GM15510 (cell line): ENCODE measurements around the gene TMEM72.

Experiments used
- POLR2A ChIP-seq: IDR thresholded peaks from 3 replicates; pipeline ENCODE4 v1.6.1; 2011; ENCODE audit warnings: borderline replicate concordance; ENCODE audit not compliant: insufficient read length; ENCODE audit errors: extremely low read depth

The TMEM72 gene

DNA sequence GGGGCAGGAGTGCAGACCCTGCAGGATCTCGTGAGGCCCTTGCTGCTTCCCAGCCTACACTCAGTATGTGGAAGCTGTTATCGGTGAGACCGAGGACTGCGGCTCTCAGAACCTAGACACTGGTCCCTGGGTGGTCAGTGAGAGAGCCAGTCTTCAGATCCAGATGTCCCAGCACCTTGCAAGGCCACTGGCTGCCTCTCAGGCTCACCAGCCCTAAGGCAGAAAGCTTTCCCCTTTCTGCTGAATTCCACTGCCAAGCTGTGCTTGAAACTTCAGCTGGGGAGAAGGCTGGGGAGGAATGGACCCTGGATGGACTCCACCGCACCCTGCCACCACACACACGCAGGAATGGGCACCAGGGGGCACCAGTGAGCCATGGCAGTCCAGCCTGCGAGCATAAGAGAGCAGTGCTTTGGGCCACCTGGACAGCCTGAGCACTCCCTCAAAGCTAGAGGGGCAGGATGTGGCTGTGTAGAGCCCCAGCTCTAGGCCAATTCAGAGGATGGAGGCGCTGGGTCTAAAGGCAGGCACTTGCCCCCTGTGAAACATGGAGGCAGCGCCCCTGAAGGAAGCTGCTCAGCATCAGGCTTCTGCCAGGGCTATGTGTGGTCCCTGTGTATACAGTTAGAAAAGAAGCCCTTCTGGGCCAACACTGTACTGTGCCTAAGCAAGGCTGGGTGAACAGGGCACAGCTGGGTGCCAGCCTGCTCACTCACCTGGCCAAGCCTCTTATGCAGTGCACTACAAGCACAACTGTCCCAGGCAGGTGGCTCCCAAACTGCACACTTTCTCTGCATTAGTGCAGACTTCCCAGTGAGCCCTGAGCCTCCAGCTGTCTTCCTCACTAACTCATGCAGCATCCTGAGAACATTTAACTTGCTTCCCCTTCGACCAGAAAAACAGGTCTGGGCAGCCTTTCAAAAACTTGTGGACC, 21.6 kb downstream of the TMEM72 start:
- TF ChIP-seq POLR2A = no peak

DNA sequence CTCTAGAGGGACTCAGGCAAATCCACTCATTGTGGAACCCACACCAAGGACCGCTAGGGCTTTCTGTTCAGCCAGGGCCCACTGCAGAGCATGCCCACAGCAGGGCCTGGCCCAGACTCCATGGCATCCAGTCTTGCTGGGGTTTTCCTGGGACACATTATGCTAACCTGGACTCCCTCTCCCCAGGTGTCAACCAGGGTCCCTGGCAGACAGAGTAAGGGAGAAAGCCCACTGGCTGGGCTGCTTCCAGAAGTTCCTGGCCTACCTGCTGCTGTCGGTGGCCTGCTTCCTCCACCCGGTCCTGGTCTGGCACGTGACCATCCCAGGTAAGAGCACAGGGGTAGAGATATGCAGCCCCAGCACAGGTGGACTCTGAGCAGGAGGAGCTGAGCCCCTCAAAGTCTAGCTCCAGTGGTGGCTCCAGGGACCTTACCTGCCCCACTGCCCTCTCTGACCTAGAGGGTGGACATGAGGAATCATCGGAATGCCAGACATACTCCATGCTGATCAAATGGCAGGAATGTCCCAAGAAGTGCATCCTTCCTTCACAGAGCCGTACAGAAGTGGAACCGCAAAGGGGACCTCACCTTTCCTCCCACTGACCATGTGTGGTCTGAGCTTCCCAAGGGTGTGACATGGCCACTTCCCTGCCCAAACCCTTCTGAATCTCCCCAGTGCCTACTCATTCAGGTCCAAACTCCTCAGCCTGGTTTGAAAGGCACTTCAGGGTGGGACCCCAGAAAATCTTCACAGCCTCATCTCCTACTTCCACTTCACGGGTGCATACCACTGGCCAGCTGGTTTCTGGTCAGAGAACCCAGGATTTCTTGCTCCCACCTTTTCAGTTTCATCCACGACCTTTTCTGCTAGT, 22.5 kb downstream of the TMEM72 start:
- no peak for TF ChIP-seq POLR2A

DNA sequence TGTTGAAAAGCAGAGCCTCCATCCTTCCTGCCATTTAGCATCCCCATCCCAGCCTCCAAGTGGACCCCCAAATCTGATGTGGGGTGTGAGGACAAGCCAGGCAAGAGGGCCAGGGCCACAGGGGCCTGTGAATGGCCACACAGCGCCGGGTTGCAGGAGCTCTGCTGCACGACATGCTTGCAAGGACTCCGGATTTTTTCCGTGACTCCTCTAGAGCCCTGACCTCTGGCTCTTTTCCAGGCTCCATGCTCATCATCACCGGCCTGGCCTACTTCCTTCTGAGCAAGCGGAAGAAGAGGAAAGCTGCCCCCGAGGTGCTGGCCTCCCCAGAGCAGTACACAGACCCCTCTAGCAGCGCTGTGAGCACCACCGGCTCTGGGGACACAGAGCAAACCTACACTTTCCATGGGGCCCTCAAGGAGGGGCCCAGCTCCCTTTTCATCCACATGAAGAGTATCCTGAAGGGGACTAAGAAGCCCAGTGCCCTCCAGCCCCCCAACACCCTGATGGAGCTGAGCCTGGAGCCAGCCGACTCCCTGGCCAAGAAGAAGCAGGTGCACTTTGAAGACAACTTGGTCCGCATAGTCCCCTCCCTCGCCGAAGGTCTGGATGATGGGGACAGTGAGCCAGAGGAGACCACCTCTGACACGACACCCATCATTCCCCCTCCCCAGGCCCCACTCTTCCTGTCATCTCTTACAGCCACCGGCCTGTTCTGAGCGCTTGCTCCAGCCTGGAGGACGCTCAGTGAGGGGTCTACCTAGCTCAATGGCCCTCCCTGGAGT, 23.5 kb downstream of the TMEM72 start:
- TF ChIP-seq POLR2A = no peak

DNA sequence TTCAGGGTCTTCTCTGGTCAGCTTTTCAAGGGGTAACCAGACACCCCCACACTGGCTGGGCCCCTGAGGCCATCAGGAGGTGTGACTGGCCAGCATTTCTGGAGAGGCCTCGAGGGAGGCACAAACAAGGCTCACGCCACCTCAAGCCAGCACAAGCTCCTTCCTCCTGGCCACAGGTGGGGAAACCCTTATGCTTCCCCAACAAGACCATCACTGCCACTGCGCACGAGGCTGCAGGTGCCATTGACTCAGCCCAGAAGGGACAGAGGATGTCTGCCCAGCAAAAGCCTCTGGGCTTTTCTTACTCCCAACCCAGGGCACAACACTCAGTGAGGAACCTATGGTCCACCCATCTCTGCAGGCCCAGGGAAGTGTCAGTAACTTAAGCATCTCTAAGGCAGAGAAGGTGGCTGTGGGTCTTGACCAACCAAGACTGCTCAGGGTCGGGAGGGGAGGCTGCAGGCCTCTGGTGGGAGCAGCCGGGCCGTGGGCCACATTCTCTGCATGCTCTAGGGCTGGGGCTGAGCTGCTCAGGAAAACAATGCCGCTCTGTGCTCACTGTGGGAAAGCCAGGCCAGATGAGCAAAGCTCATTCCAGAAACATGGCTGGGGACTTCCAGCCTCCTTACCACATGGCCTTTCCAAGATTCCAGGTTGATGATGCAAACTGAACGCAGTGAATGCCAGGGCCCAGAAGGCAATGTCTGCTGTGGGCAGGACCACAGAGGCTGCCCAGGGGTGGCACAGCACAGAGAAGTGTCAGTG, 24.2 kb downstream of the TMEM72 start:
- no peak for TF ChIP-seq POLR2A

DNA sequence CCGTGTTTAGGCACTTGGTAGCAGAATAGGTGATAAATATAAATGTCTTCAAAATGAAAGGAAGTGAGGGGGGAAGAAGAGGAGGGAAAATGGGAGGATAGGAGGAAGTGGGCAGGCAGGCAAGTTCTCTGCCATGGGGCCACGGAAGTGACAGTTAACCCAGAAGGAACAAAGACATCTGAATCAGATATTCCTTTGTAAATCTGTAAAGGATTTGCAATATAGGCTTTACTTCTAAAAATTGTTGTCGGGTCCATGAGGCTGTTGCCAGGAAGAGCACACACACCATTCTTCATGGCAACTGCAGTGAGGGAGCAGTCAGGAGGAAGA, 24.8 kb downstream of the TMEM72 start:
- no peak for TF ChIP-seq POLR2A

DNA sequence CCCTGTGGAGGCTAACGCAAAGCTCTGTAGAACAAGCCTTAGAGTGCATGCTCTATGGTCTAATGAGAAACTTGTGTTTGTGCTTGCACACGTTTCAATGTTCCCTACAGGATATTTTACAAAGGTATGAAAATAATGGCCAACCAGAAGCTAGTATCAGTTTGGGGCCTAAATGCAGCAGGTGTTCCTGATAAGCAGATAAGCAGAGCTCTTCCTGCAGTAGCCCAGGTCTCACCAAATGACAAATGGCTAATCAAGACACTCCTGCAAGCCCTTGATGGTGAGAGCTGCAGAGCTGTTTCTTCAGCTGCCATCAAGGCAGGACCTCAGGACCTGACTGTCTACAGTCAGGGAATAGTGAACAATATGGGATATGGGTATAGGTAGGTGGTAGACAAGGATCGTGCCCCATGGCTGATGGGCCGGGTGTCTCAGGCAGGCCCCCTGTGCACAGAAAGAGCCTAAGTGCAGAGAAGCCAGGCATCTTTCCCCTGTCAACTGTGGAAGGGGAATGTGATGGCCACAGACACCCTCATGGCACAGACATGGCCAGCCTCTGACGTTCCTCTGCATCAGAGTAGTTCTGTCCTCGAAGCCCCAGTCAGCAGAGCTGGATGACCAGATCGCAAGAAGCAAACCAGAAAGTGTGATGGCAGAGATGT, 25.3 kb downstream of the TMEM72 start:
- TF ChIP-seq POLR2A = no peak

DNA sequence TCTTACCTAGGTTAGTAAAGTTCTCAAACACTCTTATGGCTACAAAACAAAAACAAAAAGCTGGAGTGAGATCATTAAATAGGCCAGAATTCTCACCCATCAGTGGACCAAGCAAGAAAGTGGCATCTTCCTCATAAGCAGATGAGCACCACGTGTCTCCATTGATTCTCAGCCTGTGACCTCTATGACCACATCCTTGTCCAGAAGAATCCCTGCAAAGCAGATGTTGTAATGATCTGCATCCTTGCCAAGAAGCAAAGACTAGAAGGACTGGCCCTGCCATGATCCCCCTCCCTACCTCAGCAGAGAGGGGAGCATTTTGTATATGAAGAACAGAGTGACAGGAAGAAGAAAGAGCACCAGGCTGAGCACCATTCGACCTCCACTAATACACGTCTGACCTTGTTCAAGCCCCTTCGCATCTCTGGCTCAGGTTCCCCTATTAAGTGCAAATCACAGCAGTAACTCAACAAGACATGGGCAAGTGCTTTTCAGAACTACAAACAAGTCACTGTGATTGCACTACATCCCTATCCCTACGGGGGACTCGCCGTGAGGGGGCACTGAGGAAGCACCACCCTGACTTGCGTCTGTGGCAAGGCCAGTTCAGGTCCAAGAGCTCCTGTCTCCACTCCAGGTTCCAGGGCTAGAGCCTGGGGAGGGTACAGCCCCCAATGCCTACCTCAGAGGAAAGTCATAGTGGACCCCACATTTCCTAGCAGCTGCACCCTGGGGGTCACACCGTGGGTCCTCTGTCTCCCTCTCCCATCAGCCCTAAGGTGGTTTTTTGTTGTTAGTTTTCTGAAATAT, 26.3 kb downstream of the TMEM72 start:
- no peak for TF ChIP-seq POLR2A

DNA sequence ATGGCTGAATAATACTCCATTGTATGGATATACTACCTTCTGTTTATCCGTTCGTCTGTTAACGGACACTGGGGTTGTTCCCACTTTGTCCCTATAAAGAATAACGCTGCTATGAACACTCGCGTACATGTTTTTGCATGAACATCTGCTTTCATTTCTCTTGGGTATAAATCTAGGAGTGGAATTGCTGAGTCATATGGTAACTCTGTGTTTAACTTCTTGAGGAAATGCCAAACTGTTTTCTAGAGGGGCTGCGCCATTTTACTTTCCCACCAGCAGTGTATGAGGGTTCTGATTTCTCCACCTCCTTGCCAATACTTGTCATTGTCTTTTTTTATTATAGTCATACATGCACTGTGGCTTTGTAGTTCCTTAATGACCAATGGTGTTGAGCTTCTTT, 27.8 kb downstream of the TMEM72 start:
- TF ChIP-seq POLR2A = no peak

DNA sequence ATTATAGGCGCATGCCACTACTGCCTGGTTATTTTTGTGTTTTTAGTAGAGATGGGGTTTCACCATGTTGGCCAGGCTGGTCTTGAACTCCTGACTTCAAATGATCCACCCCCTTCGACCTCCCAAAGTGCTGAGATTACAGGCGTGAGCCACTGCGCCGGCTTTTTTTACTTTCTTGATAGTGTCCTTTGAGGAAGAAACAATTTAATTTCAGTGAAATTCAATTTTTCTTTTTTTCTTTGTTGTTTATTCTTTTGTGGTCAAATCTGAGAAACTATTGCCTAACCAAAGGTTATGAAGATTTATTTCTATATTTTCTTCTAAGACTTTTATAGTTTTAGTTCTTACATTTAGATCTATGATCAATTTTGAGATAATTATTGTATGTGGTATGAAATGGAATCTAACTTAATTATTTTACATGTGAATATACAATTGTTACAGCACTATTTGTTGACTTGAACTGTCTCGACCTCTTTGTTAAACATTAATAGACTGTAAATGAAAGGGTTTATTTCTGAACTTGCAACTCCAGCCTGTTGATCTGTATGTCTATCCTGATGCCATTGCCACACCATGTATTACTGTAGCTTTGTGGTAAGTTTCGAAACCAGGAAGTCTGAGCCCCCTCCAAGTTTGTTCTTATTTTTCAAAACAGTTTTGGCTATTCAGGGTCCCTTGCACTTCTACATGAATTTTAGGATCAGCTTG, 28.7 kb downstream of the TMEM72 start:
- no peak for TF ChIP-seq POLR2A

DNA sequence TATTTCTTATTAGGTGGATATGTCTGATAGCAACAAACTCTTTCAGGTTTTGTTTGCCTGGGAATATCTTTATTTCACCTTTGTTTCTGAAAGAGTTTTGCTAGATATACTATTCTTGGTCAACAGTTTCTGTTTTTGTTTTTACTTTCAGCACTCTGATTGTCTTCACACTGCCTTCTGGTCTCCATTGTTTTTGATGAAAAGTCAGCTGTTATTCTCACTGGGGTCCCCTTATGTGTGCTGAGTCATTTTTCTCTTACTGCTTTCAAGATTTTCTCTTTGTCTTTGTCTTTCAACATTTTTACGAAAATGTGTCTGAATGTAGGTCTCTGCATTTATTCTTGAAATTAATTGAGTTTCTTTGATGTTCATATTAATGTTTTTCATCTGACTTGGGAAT, 33.2 kb downstream of the TMEM72 start:
- no peak for TF ChIP-seq POLR2A

DNA sequence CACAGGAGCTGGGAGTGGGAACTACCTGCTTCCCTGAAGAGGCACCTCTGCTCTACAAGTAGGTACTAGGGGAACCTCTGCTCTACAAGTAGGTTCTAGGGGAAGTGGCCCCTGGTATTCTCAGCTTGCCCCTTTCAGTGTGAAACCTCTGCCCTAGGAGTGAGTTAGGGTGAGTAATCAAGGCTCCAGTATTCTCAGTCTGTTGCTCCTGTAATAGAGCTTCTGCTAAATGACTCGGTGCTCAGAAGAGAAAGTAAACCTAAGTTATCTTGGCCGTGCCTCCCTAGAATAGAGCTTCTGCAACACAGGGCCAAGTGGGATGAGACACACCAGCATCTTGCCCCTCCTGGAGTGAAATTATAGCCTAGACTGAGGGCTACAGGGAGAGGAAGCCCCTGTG, 35.1 kb downstream of the TMEM72 start:
- no peak for TF ChIP-seq POLR2A
